Gastrocnemius medialis (tissue), 4 donors: ENCODE measurements around the gene SMS. TPM values are rescaled to one million over a fixed set of nuclear protein-coding genes. Genes with fewer than 3 reads are reported as not detected.

Source experiments
- ATAC-seq, 2 donors: fragments of 150-250 bp; one replicate each; pipeline ENCODE4 v1.9.1; 2016
- DNase-seq, 2 donors: peaks; one replicate each; pipeline ENCODE4 v3.0.0-alpha.2; 2019
- H3K27ac ChIP-seq, 4 donors: fragments of 200-600 bp; sonication (generic); 1 replicate in 1 of 4; 2 replicates in 3 of 4; pipeline ENCODE4 v1.5.1; 2016 to 2018; ENCODE audit warnings: mild to moderate bottlenecking in 2 of 4, moderate library complexity in 1 of 4
- H3K27me3 ChIP-seq, 3 donors: fragments of 200-600 bp; sonication (generic) in 2 of 3; 1 replicate in 1 of 3; 2 replicates in 2 of 3; pipeline versions ENCODE4 v1.5.1 to v1.6.0; 2016 to 2019; ENCODE audit warnings: mild to moderate bottlenecking in 1 of 3, moderate library complexity in 1 of 3
- H3K36me3 ChIP-seq, 2 donors: fragments of 200-600 bp; sonication (generic) in 1 of 2; one replicate each; pipeline ENCODE4 v1.5.1; 2017 to 2018
- H3K4me1 ChIP-seq, 2 donors: fragments of 200-600 bp; sonication (generic) in 1 of 2; one replicate each; pipeline ENCODE4 v1.5.1; 2016 to 2017; ENCODE audit warnings: mild to moderate bottlenecking in 2 of 2
- H3K4me3 ChIP-seq, 4 donors: fragments of 200-600 bp; sonication (generic) in 3 of 4; 1 replicate in 1 of 4; 2 replicates in 3 of 4; pipeline ENCODE4 v1.5.1; 2016 to 2019; ENCODE audit warnings: mild to moderate bottlenecking in 2 of 4
- H3K9me3 ChIP-seq, 3 donors: fragments of 200-600 bp; sonication (generic) in 2 of 3; 1 replicate in 1 of 3; 2 replicates in 2 of 3; pipeline ENCODE4 v1.5.1; 2016 to 2019
- POLR2A ChIP-seq, 2 donors: fragments of 450-650 bp; IDR thresholded peaks; one replicate each; pipeline ENCODE4 v1.6.1; 2017; ENCODE audit warnings: antibody characterized with exemption in 2 of 2, mild to moderate bottlenecking in 2 of 2, moderate library complexity in 2 of 2
- in situ Hi-C, 4 donors: fragments of 200-750 bp; cut with MboI; loops; one replicate each; pipeline versions ENCODE4 v1.15.0 to v1.8.0; 2017; ENCODE audit warnings: low sequenced_read_pairs in 4 of 4
- intact Hi-C: fragments of 100-400 bp; cut with DNase I; formaldehyde crosslinking; loops from one replicate; pipeline ENCODE4 v1.15.1; 2023; ENCODE audit warnings: low total_unique reads
- total RNA-seq, 4 donors: library from RNA; depleted of rRNA; stranded (reverse); fragments of >200 nt; gene quantifications; one replicate each; pipeline versions ENCODE4 v1.1.0 to v1.2.3, GENCODE V29; 2016
- TF ChIP-seq, protein P1 (sequence below), 5 experiments: fragments of 450-650 bp in 3 of 5; fragments of 200-600 bp in 2 of 5; sonication (generic) in 2 of 5; IDR thresholded peaks in 4 of 5; conservative IDR thresholded peaks in 1 of 5; 1 replicate in 4 of 5; 2 replicates in 1 of 5; pipeline ENCODE4 v1.5.1; 2016 to 2019; ENCODE audit warnings: antibody characterized with exemption in 5 of 5, mild to moderate bottlenecking in 3 of 5, moderate library complexity in 3 of 5

The SMS gene
- total RNA-seq, 4 donors from 2014 or later = 9.3 to 32.0 (median 20.0) TPM

DNA sequence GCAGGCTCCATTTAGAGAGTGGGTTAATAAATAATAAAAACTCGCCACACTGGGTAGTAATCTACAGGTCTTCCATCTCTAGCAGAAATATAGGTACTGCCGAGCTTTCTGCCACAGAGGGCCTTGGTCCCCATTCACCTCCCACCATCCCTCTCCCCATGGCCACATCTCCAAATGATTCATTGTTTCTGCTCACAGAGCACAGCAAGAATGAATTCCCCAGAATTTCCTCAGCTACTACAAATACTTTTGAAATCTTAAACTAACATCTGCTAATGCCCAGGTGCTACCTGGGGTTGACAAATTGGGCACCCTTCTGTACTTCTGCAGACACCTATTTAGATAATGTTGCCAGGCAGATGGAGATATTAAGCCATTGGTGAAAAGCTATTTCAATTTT, 96.7 kb downstream of the SMS start:
- Histone ChIP-seq H3K27me3 (no peaks in the 10 kb centered on the region), H3K4me3 (no peak overlapping the region), H3K36me3 (no peaks in the 10 kb centered on the region), H3K9me3 (no peaks in the 10 kb centered on the region), H3K27ac (no peak overlapping the region), H3K4me1 (no peaks in the 10 kb centered on the region)
- DNase-seq (no peak), ATAC-seq (no peak)
- intact Hi-C loops (no loop called here), in situ Hi-C loops (no loop called here)
- TF ChIP-seq, protein P1, sequence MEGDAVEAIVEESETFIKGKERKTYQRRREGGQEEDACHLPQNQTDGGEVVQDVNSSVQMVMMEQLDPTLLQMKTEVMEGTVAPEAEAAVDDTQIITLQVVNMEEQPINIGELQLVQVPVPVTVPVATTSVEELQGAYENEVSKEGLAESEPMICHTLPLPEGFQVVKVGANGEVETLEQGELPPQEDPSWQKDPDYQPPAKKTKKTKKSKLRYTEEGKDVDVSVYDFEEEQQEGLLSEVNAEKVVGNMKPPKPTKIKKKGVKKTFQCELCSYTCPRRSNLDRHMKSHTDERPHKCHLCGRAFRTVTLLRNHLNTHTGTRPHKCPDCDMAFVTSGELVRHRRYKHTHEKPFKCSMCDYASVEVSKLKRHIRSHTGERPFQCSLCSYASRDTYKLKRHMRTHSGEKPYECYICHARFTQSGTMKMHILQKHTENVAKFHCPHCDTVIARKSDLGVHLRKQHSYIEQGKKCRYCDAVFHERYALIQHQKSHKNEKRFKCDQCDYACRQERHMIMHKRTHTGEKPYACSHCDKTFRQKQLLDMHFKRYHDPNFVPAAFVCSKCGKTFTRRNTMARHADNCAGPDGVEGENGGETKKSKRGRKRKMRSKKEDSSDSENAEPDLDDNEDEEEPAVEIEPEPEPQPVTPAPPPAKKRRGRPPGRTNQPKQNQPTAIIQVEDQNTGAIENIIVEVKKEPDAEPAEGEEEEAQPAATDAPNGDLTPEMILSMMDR (IDR thresholded peaks at IDR 0.05 in 4 of 5, conservative IDR thresholded peaks at IDR 0.05 in 1 of 5) = no peak
- TF ChIP-seq POLR2A (IDR thresholded peaks at IDR 0.05) = no peak

- H3K4me1 ChIP-seq = no peaks in the 10 kb centered on the region
- in situ Hi-C loops = no loop called here
Measured at GRCh38 chrX:22037911-22038537, 97.5 kb downstream of the SMS start.

GRCh38 chrX:22039541-22039940, 99.0 kb downstream of the SMS start:
- Histone ChIP-seq H3K9me3 (no peaks in the 10 kb centered on the region), H3K27me3 (no peaks in the 10 kb centered on the region), H3K4me3 (no peak overlapping the region), H3K36me3 (no peaks in the 10 kb centered on the region), H3K27ac (no peak overlapping the region), H3K4me1 (no peaks in the 10 kb centered on the region)
- TF ChIP-seq, protein P1 (IDR thresholded peaks at IDR 0.05 in 4 of 5, conservative IDR thresholded peaks at IDR 0.05 in 1 of 5) = no peak
- no peak for TF ChIP-seq POLR2A (IDR thresholded peaks at IDR 0.05)
- no peak for ATAC-seq
- DNase-seq = no peak
- intact Hi-C loops = no loop called here
- in situ Hi-C loops = no loop called here

More at GRCh38 chrX:22037911-22038537, 97.5 kb downstream of the SMS start:
- DNase-seq = no peak
- Histone ChIP-seq H3K27me3 (no peaks in the 10 kb centered on the region), H3K36me3 (no peaks in the 10 kb centered on the region), H3K9me3 (no peaks in the 10 kb centered on the region), H3K27ac (no peak overlapping the region), H3K4me3 (no peak overlapping the region)
- intact Hi-C loops = no loop called here
- ATAC-seq = no peak
- TF ChIP-seq, protein P1 (IDR thresholded peaks at IDR 0.05 in 4 of 5, conservative IDR thresholded peaks at IDR 0.05 in 1 of 5) = no peak
- no peak for TF ChIP-seq POLR2A (IDR thresholded peaks at IDR 0.05)

DNA sequence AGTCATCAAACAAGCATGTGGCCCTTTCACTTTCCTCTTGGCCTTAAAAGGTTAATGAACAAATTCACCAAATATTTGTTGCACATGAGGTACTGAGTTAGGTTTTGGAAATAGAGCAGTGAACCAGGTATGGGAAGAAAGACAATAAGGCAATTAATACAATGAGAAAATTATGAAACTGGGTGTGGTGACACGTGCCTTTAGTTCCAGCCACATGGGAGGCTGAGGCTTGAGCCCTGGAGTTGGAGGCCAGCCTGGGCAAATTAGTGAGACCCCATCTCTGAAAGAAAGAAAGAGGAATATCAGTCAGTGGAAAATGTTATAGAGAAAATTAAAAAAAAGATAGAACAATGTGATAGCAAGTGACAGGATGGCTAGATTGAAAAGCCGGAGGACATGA, 99.7 kb downstream of the SMS start:
- no peaks in the 10 kb centered on the region for H3K27me3 ChIP-seq
- no peaks in the 10 kb centered on the region for H3K9me3 ChIP-seq
- H3K27ac ChIP-seq = no peak overlapping the region
- DNase-seq (no peak), ATAC-seq (no peak)
- H3K36me3 ChIP-seq = no peaks in the 10 kb centered on the region
- intact Hi-C loops (no loop called here), in situ Hi-C loops (no loop called here)
- no peaks in the 10 kb centered on the region for H3K4me1 ChIP-seq
- TF ChIP-seq, protein P1 (IDR thresholded peaks at IDR 0.05 in 4 of 5, conservative IDR thresholded peaks at IDR 0.05 in 1 of 5) = no peak
- TF ChIP-seq POLR2A (IDR thresholded peaks at IDR 0.05) = no peak
- H3K4me3 ChIP-seq = no peak overlapping the region
